Inflammatory macrophage treated with lipopolysaccharide for 1 hour (primary cell): ENCODE data around the gene OR51M1.
"Not testable (repeated sequence)": the region's sequence is repeated elsewhere in the genome, so short reads cannot be mapped to it uniquely, and the experiment has no call there.

Experiments used
- DNase-seq, 2 donors: peaks; one replicate each; pipeline ENCODE4 v3.0.0-alpha.2; 2020 to 2022

The OR51M1 gene, protein sequence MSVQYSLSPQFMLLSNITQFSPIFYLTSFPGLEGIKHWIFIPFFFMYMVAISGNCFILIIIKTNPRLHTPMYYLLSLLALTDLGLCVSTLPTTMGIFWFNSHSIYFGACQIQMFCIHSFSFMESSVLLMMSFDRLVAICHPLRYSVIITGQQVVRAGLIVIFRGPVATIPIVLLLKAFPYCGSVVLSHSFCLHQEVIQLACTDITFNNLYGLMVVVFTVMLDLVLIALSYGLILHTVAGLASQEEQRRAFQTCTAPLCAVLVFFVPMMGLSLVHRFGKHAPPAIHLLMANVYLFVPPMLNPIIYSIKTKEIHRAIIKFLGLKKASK

DNA sequence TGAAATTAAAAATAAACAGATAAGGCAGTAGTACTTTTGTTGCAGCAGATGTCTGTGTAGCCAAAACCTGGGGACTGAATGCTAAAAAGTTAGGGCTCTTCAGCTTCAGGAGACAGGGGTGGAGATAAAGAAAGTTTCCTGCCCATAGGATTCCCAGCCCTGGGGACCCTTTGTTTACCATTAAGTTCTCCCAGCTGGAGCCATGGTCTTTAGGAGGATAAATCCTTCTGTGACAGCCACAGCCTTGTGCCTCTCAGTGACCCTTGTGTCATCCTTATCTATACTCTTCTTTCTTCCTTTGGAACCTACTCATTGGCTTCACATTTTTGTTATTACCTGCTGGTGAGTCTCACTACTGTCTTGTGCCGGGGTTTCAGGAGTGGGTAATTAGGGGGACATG is at the start of gene OR51M1:
Gene OR51M1, plus strand, starts transcription at position 237 of the 400 bp plus-strand sequence. CDS start 5,587 bp downstream, outside the sequence.
- DNase-seq, result no peak

- no peak for DNase-seq
Measured at GRCh38 chr11:5335170-5335569, 48.4 kb upstream of the OR51M1 start.

- DNase-seq, result no peak
Measured at GRCh38 chr11:5336331-5336730, 47.3 kb upstream of the OR51M1 start.

- DNase-seq, result not testable (repeated sequence)
Measured at GRCh38 chr11:5337253-5337652, 46.4 kb upstream of the OR51M1 start.

DNA sequence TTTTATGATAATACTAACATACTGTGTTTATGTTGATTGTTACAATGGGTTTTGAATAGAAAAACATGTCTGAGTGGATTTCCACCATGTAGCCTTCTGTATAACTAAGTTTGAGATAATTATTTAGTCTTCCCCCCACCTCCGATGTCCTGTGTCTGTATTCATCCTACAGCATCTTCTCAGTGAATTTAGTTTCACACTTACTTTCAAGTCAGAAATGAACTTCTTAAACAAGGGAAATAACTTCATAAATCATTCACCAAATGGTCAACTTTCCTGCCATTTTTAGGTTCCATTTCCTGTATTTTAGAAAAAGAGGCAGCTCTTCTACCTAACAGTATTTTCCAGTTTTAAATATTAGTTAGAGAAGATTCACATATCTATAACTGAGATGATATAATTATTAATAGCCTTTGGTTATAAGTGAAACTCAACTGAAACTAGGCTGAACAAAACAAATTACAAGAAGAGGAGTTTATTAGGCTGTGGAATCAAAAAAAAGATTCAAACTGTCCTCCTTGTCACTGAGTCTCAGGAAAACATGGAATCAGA is 43.8 kb upstream of the OR51M1 start:
- DNase-seq, result no peak

DNA sequence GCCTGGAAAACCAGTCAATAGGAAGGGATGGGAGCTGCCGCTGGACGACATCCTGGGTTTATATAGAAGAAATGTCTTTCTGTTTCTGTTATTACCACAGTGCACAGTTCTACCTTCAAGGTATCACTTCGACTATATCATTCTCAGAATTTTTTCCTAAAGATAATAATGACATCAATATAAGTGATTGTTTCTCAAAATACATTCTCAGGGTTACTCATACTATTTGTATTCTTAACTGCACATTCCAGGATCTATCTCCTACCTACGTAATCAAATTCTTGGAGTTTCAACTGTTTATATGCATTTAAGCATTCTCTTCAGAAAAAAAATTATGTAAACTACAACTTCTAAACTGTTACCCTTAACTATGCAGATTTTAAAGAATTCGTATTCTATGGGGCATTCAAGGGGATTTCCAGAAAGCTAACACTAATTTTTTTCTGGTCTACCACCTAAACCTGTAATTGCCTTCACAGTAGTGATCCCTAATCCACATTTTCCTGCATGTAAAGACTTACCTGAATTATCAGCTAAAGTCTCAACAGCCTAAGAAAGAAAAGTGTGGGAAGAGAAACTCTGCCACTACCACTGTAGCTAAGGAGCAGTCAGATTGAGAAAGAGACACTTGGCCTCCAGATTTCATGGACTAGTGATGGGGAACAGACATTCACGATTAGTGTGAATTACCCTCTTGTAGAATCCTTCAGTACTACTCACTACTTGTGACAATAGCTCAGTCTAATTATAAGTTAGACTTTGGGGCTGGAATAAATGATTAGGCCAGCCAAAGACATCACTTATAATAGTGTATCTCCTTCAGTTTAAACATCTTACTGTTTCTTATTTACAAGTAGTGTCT is 39.9 kb upstream of the OR51M1 start, which contains the start of gene OR51B5:
Gene OR51B5, minus strand, starts transcription at position 51 of the 862 bp plus-strand sequence. Its CDS starts 0 bp downstream, at position 51.
- DNase-seq, result no peak

DNA sequence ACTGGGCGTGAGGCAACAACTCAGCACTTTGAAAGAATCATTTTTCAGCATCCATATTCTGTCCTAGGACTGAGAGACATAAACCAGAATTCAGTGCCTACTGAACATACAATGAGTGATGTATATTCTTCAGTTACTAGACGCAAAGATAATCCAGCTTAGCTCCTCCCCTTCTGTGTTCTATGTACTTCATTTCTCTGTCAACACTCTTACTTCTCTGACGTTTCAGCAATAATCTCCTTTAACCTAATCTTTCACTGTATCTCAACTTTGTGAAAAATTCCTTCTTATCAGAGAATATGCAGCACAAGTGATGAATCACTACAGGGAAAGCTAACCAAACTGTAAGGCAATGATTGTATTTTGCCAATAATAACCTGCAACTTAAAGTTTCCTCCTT is 37.8 kb upstream of the OR51M1 start:
- DNase-seq, result no peak

GRCh38 chr11:5348551-5349194 is 34.9 kb upstream of the OR51M1 start:
- DNase-seq, result no peak

DNA sequence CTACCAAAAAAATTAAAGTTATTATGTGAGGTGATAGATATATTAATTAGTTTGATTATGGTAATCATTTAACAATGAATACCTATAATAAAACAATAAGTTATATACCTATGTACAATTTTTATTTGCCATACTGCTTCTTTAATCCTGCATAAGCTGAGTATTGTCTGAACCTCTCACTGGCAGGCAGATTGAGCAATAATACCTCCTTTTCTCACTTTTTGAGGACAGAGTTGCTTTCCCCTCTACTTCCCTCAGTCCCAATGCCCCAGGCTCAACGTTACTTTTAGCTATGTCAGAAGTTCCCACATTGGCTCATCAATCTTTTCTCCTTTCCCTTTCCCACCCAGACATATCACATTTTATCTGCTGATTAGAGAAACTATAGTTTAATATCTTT is 34.1 kb upstream of the OR51M1 start:
- no peak for DNase-seq

GRCh38 chr11:5351208-5351607 is 32.4 kb upstream of the OR51M1 start, which contains the start of gene OR51B6:
Gene OR51B6, plus strand, starts transcription at chr11:5351508. Its CDS starts 0 bp downstream, at chr11:5351508.
- DNase-seq, result no peak

- DNase-seq, result not testable (repeated sequence)
Measured at GRCh38 chr11:5356031-5356430, 27.6 kb upstream of the OR51M1 start.

DNA sequence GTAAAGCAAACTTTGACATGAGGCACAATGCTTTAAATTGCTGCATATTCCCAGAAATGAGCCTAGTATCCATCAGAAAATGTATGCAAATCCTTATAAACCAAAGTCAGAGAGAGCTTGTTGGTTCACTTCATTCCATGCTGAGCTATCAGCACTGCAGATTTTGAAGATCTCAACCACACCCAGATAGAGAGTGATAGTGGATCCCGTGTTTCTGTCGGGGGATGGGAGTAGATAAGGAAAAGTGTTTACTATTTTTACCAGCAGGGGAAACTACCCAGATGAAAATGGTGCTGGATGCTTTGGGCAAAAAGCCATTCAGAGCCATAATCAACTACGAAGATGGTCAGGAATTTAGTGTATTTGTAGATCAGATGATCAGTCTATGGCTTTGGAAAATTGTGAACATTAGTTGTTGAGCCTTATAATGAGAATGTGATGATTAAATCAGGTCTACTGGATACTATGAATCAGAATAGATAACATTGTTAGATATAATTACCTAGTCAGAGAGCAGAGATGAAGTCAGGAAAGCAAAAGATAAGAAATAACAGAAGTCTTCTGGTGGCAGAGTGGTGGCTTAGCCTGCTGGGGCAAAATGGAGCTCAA is 21.5 kb upstream of the OR51M1 start:
- DNase-seq, result no peak

- no peak for DNase-seq
Measured at GRCh38 chr11:5363679-5364078, 19.9 kb upstream of the OR51M1 start.

DNA sequence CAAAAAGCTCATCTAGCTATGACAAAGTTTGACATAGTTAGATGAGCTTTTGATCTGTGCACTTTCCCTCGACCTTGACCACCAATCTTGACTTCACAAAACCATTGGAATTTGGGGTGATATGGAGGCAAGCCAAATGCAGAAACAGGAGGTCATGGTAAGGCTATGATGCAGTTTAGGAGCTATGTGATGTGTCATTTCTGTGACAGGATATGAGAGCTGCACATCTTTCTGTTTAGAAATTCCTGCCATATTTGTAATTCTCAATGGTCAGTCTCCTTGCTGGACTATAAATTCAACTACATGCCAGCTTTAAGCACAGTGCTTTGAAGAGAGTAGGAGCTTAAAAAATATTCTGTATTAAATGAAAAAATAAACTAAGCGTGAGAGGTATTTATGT is 19.4 kb upstream of the OR51M1 start:
- no peak for DNase-seq

- not testable (repeated sequence) for DNase-seq
Measured at GRCh38 chr11:5366365-5366764, 17.2 kb upstream of the OR51M1 start.

GRCh38 chr11:5366856-5367255 is 16.8 kb upstream of the OR51M1 start:
- no peak for DNase-seq

DNA sequence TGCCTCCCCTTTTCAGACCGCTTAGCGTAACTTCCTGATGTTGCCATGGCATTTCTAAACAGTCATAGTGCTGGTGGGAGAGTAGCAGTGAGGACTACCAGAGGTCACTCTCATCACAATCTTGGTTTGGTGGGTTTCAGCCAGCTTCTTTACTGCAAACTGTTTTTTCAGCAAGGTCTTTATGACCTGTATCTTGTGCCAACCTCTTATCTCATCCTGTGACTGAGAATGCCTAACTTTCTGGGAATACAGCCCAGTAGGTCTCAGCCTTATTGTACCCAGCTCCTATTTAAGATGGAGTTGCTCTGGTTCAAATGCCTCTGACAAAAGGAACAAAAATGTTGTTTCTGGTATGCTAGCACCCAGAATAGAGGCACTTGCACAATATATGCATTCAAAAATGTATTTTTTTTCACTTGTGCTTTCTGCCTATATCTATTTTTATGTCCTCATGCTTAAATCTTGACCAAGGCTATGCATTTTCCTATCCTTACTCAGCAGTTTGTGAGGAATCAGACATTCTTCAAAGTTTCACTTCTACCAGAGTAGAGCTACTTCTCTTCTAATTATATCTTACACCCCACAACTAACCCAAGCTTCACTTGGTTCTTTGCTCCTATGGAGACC is 16.1 kb upstream of the OR51M1 start:
- DNase-seq, result no peak

DNA sequence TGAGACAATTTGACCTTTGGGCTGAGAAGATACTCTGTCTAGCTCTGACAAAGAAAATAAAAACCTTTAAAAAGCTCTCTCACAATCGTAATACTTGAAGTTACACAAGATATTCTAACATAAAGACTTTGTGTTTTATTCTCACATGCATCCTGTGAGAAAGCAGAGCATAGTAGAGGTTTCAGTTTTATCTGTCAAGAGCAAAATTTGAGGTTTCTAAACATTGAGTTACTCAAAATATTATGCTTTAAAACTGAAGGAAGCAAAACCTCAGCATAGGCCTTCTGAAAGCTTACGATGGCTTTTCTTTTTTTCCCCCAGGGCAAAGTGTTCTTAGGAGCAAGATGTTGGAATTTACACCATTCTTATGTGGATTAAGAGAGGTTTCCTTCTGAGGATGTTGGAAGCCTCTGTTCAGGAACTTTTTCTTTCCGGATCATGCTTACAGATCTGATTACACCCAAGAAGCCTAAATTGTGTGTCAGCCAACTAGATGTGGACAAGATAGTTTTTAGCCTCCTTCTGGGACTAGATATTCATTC is 15.0 kb upstream of the OR51M1 start:
- no peak for DNase-seq

GRCh38 chr11:5369789-5370188 is 13.8 kb upstream of the OR51M1 start:
- DNase-seq, result no peak

DNA sequence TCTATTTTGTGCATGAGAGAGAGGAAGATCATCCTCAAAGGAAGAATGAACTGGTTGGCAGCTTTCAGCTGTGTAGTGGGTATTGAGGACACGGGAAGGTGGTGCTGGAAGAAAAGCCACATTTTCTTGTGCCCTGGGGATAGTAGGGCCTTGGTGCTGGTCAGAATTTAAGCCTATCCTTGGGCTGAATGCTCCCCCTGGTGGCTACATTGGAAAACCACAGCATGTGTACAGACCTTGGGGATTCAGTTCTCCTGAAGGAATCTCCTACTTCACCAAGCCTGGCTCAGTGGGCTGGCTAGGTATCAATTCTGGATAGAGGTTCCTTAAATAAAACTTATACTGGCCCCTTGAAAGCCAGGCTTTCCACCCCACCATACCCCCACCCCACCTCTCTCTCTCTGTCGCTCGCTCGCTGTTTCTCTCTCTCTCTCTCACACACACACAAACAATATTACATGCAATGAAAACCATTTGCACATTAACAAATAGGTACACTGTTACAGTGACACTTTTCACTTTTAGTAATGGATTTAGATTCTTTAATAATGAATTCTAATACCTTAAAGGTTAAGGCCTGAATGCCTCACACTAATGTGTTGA is 2.8 kb upstream of the OR51M1 start:
- peak; percentile 12 to 72 for DNase-seq

GRCh38 chr11:5384335-5384734 is 723 bp downstream of the OR51M1 start:
- no peak for DNase-seq
